IMR-90 (cell line): ENCODE results near the gene TSKS.

Experiments used
- BHLHE40 ChIP-seq: fragments of 150-350 bp; IDR thresholded peaks from 2 replicates; pipeline ENCODE4 v1.6.1; 2016; ENCODE audit warnings: mild to moderate bottlenecking, low read depth, low read length
- CEBPB ChIP-seq: IDR thresholded peaks from 2 replicates; pipeline ENCODE4 v1.6.1; 2012; ENCODE audit warnings: low read depth, low read length, improper control_type of control experiment
- CTCF ChIP-seq: conservative IDR thresholded peaks from 2 replicates; pipeline ENCODE4 v1.5.1; 2012; ENCODE audit warnings: mild to moderate bottlenecking, low read depth, low read length, improper control_type of control experiment
- NFE2L2 ChIP-seq: fragments of 150-350 bp; IDR thresholded peaks from 2 replicates; pipeline ENCODE4 v1.6.1; 2016; ENCODE audit warnings: low read depth, mild to moderate bottlenecking, low read length
- RAD21 ChIP-seq: IDR thresholded peaks from 2 replicates; pipeline ENCODE4 v1.6.1; 2012; ENCODE audit warnings: low read length, improper control_type of control experiment
- RFX5 ChIP-seq: IDR thresholded peaks from 2 replicates; pipeline ENCODE4 v1.8.0; 2012; ENCODE audit warnings: low read depth, mild to moderate bottlenecking, low read length, moderate library complexity
- SMC3 ChIP-seq: fragments of 150-350 bp; IDR thresholded peaks from 2 replicates; pipeline ENCODE4 v1.6.1; 2016; ENCODE audit warnings: low read depth, mild to moderate bottlenecking, antibody characterized with exemption, low read length, moderate library complexity
- USF2 ChIP-seq: fragments of 150-350 bp; IDR thresholded peaks from 2 replicates; pipeline ENCODE4 v1.6.1; 2017; ENCODE audit warnings: mild to moderate bottlenecking, antibody characterized with exemption, low read length, low read depth

- no peak for TF ChIP-seq CTCF
- no peak for TF ChIP-seq NFE2L2
- no peak for TF ChIP-seq BHLHE40
- no peak for TF ChIP-seq RFX5
- TF ChIP-seq USF2, result no peak
- no peak for TF ChIP-seq CEBPB
- TF ChIP-seq RAD21, result no peak
- TF ChIP-seq SMC3, result no peak
Observed at GRCh38 chr19:49775742-49776370, 12.8 kb upstream of the TSKS start.
